NCI-H524 treated with DMSO at 0.1 percent for 48 hours (cell line): ENCODE results near the gene FOXJ3.

Experiments
- DNase-seq: peaks from one replicate; lab custom pipeline; 2025; lab: John Stamatoyannopoulos, UW

The FOXJ3 gene

DNA sequence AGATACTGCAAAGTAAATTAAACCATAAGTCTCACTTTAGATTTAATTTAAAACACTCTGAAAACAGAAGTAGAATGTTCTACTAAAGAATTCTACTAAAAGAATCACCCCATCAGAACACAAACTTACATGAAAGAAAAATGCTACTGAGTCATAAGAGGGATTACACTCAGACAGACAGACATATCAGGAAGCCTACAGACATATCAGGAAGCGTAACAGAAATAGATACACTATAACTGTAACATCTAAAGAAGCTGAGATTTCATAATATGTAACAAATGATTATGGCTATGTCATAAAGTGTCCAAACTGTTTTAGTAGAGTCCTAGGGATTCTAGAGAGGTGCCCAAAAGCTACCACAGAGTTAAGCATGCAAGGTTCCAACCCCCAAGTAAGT lies 23.9 kb downstream of the FOXJ3 start:
- DNase-seq = no peak

DNA sequence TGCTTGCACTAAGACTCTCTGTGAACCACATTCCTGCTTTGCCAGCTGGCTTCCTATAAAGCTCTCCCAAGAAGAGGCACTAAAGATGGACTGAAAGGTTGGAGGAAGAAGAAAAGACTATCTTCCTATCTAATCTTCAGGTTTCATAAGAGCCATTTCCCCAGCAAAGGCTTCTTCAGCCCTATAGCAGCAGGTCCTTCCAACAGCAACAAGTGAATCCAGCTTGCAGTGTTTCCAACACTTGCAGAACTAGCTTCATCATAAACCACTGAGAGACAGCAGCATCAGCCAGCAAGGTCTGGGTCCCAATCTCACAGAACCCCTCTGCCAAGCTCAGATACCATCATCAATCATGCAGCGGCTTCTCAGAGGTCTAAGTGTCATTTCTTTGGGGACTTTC lies 28.1 kb downstream of the FOXJ3 start:
- DNase-seq = no peak

DNA sequence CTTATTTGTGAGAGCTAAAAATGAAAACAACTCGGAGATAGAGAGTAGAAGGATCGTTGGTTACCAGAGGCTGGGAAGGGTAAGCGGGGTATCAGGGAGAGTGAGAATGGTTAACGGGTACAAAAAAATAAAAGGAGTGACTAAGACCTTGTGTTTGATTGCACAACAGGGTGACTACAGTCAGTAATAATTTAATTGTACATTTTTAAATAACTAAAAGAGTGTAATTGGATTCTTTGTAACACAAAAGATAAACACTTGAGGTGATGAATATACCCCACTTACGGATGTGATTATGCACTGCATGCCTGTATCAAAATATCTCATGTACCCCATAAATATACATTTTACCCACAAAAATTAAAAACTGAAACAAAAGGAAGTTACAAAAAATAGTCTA lies 29.4 kb downstream of the FOXJ3 start:
- DNase-seq = no peak

DNA sequence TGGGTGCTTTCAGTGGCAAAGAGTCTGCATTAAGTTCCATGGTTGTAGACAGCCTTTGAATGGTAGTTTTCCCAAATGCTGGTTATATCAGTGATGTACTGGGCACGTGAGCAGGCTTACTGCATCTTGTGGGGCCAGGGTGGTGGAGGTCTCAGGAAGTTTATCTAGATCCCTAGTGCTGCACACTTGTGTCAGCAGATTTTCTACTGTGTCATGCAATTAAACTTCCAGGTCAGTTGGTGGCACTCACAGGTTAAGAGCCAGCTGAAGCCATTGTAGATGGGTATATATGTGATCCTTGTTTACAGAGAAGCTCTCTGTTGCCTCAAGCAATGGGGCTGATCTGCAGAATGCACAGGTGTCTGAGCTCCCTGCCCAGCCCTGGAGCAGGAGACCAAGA lies 33.0 kb downstream of the FOXJ3 start:
- no peak for DNase-seq

DNA sequence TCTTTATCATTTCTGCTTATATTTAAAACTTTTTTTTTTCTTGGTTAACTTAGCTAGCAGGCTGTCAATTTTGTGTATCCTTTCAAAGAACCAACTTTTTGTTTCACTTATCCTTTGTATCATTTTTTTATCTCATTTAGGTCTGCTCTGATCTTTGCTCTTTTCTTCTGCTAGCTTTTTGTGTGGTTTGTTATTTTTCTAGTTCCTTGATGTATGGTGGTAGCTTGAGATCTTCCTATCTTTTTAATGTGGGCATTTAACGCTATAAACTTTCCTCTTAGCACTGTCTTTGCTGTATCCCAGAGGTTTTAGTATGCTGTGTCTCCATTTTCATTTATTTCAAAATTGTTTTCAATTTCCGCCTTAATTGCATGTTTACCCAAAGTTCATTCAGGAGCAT lies 36.5 kb downstream of the FOXJ3 start:
- no peak for DNase-seq

DNA sequence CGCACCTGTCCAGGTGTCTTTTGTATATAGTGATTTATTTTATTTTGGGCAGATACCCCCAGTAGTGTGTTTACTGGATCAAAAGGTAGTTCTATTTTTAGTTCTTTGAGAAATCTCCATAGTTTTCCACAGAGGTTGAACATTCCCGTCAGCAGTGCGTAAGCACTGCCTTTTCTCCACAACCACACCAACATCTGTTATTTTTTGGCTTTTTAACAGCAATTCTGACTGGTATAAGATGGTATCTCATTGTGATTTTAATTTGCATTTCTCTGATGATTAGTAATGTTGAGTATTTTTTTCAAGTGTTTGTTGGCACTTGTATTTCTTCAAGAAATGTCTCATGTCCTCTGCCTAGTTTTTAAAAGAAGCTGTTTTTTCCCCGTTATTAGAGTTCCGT lies 39.2 kb downstream of the FOXJ3 start:
- DNase-seq = no peak

DNA sequence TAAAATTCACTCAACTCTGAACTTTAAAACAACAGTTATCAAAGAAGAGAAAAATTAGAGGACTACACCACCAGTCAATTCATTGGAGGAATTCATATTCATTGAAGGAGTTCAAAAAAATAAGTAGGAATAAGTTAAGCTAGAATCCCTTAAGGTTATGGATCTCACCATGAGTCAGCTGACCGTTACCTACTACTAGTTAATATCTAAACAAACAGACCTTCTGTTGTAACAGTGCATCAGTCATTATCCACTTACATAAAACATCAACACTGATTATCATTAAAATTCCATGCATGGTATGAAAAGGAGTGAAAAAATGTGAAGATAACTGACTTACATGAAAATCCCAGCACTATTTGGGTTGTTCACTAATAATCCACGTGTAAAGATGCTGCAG lies 44.9 kb downstream of the FOXJ3 start:
- no peak for DNase-seq

DNA sequence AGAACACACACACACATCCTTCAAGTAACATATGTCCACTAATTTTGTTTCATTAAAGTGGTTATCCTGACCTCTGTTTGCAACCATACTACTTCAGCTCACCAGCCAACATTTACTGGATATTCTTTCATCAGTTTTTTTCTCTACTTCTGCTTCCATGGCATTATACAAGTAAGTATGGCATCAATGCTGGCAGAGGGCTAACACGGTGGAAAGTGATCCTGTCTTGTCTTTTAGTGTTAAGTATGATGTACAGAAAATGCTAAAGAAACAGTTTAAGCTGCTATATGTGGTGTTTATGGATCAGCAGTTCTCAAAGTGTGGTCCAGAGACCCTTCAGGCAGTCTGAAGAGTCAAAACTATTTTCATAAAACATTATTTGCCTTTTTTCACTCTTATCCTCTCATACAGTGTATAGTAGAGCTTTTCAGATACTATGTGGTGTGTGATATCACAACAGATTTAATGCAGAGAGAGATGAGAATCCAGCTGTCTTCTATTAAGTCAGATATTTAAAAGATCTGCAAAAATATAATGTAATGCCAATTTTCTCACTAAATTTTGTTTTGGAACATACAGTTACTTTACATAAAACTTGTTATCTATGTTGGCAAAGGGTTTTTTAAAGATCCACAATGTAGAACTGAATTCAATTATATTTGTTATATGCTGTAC lies 46.6 kb downstream of the FOXJ3 start:
- DNase-seq = no peak

DNA sequence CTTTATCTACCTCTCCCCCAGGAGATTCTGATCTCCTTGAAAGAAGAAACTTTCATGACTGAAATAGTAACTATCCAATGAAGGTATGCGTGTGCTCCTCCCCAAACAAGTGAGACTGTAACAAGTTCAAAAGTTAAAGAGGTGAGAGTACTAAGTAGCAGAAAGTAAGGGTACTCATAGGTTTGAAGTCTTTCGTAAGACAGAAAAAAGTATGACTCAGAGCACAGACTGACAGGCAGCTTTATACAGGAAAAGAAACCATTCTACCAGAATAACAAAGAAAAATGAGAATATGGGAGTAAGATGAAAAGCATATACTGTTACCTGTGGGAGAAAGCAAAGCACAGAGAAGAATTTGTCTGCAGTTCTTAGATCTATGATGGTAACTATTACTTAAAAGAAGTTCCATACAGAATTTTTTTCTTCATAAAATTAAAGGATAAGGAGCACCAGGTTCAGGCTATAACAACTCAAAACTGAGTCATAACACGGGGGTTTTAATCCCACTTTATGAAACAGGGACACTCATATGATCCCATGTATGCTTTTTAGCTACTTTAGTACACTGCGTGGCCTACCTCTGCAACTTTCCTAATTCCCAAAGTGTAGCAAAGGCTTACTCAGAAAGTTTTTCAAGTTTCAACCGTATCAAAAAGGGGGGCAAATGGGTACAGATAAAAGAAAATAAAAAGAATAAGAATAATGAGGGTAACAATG lies 52.0 kb downstream of the FOXJ3 start:
- no peak for DNase-seq

DNA sequence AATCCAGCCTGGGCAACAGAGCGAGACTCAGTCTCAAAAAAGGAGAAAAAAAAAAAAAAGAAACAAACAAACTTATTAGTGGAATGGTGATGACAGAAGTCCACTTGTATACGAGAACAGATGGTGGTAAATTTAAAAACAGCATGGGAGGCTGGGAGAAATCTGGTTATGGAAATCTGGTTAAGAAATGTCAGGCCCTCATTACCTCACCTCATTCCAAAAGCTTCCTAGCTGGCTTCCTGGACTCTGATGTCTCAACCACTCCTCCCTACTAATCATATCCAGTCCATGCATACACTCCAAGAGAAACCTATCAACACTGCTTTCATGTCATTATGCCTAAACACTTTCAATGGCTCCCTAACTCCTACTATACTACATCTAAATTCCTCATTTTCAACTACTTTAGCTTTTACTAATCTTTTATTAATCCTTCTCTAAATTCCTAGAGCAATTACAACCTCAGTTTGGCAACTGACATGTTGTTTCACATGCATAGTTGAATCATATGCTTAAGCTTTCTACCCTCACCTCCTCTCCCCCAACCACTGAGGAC lies 52.9 kb downstream of the FOXJ3 start:
- DNase-seq = peak; percentile 31

DNA sequence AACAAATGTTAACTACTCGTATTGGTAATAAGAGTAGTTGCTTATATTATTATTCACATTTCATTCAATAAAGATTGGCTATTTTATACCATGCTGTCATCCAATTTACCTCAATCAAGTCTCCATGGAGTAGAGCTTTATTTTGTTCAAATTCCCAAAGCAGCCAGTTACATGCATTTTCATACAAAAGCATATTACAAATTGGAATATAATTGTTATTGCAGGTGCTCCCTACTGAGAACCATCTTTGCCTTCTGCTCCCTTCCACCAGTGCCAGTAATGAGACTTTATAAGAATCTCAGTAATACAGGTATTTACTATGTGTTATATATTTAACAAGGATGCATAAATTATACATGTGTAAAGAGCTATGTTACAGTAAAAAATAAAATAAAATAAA lies 54.2 kb downstream of the FOXJ3 start:
- DNase-seq = no peak

DNA sequence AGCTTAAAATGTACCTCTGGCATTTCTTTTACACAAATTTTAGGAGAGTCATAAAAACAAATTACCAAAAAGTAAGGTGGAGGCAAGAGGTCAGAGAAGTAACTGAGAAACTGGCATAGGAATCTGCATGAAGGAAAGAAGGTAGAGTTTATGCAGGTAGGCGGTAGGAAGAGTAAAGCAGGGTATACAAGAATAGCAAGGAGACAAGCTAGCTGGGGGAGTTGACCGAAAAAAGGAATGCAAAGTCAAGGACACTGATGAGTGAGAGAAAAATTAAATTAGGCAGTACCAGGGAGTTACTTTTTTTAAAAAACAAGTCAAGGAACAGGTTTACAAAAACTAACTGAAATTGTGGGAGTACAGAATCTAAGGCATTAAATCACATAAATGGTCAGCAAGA lies 56.0 kb downstream of the FOXJ3 start:
- DNase-seq = no peak

DNA sequence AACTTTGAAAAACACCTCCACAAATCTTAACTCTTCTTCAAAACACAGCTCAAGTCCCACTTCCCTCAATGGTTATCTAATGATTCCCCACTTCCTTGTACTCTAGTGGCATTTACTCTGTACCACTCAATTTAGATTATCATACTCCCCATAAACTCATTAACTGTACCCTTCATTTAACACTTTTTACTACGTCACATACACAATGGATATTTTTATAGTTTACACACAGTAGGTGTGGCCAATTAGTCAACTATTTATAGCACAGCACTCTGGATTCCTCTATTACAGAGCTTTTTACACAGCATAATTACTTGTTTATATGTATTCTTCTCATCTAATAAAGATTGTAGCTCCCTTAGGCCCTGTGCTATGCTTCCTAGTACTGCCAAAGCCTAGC lies 62.1 kb downstream of the FOXJ3 start:
- DNase-seq = no peak

DNA sequence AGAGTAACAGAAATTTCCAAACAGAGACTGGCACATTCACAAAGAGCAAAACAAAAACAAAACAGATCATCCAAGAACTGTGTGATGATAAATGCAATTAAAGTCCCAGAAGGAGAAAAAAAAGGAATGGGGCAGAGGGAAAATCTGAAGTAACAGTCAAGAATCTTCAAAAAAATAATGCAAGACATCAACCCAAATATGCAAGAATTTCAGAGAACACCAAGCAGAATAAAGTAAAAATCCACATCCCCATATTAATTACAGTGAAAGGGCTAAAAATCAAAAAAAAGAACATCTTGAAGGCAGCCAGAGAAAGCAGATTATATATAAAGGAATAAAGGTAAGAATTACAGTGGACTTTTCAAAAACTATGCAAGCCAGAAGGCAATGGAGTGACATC lies 67.1 kb downstream of the FOXJ3 start:
- DNase-seq = no peak

DNA sequence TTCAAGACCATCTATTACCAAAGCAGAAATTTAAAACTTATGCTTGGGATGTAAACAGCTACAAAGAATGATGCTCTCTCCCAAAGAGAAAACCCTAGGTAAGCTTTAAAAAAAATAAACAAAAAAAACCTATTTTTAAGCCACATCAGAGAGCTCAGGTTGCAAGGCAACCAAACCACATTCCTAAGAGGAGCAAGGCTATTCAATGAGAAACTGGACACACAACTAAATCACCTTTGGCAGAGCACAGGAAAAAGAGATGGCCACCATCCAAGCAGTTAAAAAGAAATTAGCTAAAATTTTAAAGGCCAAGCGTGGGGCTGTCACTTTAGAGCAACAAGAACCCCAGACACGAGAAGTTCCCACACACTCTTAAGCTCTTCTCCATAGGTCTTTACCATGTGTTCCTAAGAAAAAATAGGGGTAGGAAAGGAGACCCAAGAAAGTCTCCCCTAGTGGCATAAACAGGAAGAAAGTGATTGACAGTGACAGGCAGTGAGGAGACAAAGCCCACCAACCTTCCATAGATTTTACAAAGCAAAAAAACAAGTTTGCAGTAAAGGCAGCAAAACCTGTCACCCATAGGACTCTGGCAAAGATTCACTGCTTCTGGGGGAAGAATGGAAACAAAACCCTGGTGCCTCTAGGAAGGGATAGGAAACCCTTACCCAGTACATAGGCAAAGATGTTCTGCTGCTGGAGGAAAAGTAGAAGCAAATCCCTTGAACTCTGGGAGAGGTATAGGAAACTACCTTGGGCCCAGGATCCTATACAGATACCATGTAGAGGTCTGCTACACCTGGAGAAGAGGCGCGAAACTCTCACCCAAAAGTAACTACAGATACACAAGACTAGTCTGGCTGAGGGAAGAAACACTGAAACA lies 68.5 kb downstream of the FOXJ3 start:
- no peak for DNase-seq

DNA sequence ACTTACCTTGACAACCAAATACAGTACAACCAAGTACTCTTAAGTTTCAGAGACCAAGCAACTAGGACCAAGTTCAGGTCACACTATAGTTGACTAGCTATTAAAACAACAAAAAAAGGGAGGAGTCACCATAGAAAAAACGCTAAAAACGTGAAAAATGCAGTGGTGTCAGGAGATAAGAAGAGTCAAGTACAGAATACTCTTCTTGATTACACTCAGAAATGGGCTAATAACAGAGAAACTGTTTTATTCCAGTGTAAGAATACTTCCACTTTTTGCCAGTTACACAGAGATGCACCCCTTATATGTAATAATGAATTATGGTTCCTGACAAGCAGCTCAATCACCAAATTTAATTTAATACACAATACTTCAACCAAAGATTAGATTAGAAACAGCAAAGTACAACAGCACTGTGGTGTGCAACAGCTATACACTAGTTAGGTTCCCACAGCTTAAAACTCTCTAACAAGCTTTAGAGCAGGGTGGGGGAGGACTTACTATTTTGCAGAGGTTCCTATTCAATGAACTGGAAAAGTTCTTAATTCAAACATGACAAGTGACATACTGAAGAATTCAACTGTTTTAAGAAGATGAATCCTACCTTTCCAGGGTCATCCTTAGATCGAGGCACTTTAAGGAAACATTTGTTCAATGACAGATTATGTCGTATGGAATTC lies 70.4 kb downstream of the FOXJ3 start:
- no peak for DNase-seq

DNA sequence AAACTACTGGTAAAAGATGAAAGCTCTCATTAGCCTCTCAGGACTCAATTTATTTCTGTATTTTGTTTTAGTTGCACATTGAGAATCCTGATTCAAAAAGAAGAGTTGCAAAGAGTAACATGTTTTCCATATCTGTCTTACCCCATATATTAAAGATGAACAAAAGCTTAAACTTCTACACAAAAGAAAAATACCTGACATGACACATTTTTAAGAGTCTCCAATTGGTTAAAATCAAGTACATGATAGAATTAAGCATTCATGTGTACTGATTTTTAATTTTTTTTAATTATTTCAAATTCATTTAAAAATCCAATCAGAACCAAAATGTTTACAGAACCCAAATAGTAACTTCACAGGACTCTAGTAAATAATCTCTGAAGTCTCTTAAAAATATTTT lies 72.0 kb downstream of the FOXJ3 start:
- no peak for DNase-seq

DNA sequence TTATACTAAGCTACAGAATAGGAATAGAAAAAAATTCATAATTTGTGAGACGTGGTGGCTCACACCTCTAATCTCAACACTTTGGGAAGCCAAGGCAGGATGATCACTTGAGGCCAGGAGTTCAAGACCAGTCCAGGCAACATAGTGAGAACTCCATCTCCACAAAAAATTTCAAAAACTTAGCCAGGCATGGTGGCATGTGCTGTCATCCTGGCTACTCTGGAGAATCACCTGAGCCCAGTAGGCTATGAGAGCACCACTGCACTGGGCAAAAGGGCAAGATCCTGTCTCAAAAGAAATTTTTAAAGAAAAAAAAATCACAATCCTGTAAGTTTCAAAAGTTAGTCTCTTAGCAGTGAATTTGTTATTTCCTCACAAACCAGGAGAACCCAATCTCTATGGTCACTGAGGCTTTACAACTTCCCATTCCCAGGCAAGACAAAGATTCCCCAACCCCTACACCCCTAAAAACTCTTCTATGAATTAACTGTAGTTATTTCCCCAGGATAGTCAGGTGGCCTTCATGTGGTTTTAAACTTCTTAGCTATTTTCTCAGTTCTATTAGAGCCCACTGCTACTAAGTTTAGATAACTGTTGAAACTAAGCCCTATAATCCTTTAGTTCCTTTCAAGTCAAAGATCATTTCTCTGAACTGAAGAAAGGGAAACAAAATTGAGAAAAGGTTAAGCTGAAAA lies 74.5 kb downstream of the FOXJ3 start:
- DNase-seq = no peak

DNA sequence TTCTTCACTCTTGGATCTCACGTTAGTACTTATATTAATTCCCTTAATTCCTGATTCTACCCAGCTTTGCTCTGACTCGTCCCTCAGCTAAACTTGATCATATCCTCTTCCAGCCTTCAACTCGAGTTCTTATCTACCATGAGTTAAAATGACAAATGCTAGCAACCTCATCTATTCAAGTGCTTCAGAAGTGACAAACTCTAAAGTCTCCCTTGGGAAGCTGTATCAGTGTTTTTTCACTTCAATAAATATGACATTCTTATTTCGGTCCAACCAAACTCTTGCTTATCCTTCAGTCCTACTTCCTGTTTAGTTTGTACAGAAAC lies 75.3 kb downstream of the FOXJ3 start:
- DNase-seq = peak; percentile 5

DNA sequence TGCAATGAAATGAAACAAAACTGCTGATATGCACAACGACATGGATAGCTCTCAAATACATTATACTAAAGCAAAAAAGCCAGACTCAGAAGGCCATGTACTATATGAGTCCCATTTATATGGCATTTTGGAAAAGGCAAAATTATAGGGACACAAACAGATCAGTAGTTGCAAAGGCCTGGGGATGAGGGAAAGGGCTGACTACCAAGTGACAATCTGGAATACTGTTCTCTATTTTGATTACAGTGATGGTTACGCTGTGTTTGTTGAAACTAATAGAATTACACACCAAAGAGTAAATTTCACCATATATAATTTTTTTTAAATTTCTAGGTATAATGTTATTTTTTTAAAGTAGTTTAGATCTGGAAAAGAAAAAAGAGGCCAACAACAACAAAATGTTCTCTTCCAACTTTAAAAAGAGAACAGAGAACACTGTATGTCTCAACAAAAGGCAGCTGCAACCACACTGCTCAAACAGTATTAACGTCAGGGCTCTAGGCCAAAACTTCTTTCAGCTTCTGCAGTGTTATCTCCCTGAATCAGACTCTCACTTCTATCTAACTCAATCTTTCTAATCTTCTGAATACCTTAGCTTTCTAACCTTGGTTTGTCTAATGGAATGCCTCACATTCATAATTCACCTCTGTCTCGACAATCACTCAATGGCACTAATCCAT lies 75.8 kb downstream of the FOXJ3 start:
- DNase-seq = no peak

DNA sequence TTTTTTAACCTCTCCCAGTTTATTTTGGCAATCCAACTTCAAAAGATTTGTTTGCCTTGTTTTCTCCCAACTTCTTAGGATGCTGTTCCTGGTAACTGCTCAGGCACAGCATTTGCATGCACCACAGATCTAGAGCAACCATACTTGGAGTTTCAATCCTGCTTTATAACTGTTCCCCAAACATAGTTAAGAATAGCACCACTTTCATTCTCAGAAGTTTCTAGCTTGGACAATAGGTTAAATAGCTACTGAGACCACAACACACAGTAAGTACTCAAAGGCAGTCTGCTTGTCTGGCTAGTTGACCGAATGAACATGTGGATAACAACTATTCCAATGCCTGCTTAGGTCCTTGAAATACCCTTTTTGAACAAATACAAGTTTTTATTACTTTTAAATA lies 76.8 kb downstream of the FOXJ3 start:
- peak; percentile 41 for DNase-seq
